KMS-11 (cell line): ENCODE data around the gene EDARADD.

ENCODE experiments used
- H2AFZ ChIP-seq: fragments of 200-600 bp; sonication (generic); 2 replicates; pipeline ENCODE4 v1.6.1; 2016; ENCODE audit warnings: antibody characterized with exemption, mixed run types, low read depth
- H3K27ac ChIP-seq: fragments of 200-600 bp; sonication (generic); 2 replicates; pipeline ENCODE4 v1.6.1; 2016; ENCODE audit warnings: mild to moderate bottlenecking, mixed run types
- H3K27me3 ChIP-seq: fragments of 200-600 bp; sonication (generic); 2 replicates; pipeline ENCODE4 v1.6.1; 2017; ENCODE audit warnings: mild to moderate bottlenecking, low read depth, mixed run types, moderate library complexity; ENCODE audit not compliant: insufficient read depth
- H3K36me3 ChIP-seq: fragments of 200-600 bp; sonication (generic); 2 replicates; pipeline ENCODE4 v1.6.1; 2017; ENCODE audit warnings: mild to moderate bottlenecking, mixed run types; ENCODE audit not compliant: insufficient read depth
- H3K4me1 ChIP-seq: fragments of 200-600 bp; sonication (generic); 2 replicates; pipeline ENCODE4 v1.6.1; 2016; ENCODE audit warnings: mild to moderate bottlenecking, low read depth, mixed run types; ENCODE audit not compliant: poor library complexity, severe bottlenecking
- H3K4me2 ChIP-seq: fragments of 200-600 bp; sonication (generic); 2 replicates; pipeline ENCODE4 v1.7.0; 2016; ENCODE audit warnings: mild to moderate bottlenecking, mixed run types
- H3K4me3 ChIP-seq: fragments of 200-600 bp; sonication (generic); IDR thresholded peaks from 2 replicates; pipeline ENCODE4 v1.6.1; 2017; ENCODE audit warnings: low read depth, low read length, mixed read lengths; ENCODE audit not compliant: insufficient read depth
- H3K79me2 ChIP-seq: fragments of 200-600 bp; sonication (generic); 2 replicates; pipeline ENCODE4 v1.6.1; 2016; ENCODE audit warnings: low read depth, mixed run types; ENCODE audit not compliant: insufficient read depth
- H3K9ac ChIP-seq: fragments of 200-600 bp; sonication (generic); 2 replicates; pipeline ENCODE4 v1.6.1; 2016; ENCODE audit warnings: mild to moderate bottlenecking, mixed run types
- H4K20me1 ChIP-seq: fragments of 200-600 bp; sonication (generic); 2 replicates; pipeline ENCODE4 v1.6.1; 2016; ENCODE audit warnings: mild to moderate bottlenecking, mixed run types; ENCODE audit not compliant: insufficient read depth
- CTCF ChIP-seq: fragments of 200-600 bp; sonication (generic); conservative IDR thresholded peaks from 2 replicates; pipeline ENCODE4 v1.6.1; 2017; ENCODE audit warnings: low read depth, mild to moderate bottlenecking, antibody characterized with exemption, low read length, moderate library complexity, mixed read lengths

EDARADD gene

GRCh38 chr1:236395230-236395946 is 1.3 kb downstream of the EDARADD start:
- Histone ChIP-seq H3K79me2 (no peaks in the 10 kb centered on the region), H3K27me3 (no peaks in the 10 kb centered on the region), H3K4me3 (no peak overlapping the region), H3K36me3 (no peaks in the 10 kb centered on the region), H3K27ac (no peak overlapping the region), H3K9ac (no peak overlapping the region), H2AFZ (no peak overlapping the region), H4K20me1 (no peaks in the 10 kb centered on the region), H3K4me2 (no peak overlapping the region), H3K4me1 (no peaks in the 10 kb centered on the region)
- no peak for TF ChIP-seq CTCF

GRCh38 chr1:236395947-236396664 is 2.0 kb downstream of the EDARADD start:
- no peak overlapping the region for H3K4me3 ChIP-seq
- H3K27ac ChIP-seq: no peak overlapping the region
- H3K27me3 ChIP-seq: no peaks in the 10 kb centered on the region
- no peaks in the 10 kb centered on the region for H3K4me1 ChIP-seq
- no peaks in the 10 kb centered on the region for H4K20me1 ChIP-seq
- no peak overlapping the region for H3K4me2 ChIP-seq
- no peak overlapping the region for H3K9ac ChIP-seq
- TF ChIP-seq CTCF: no peak
- no peaks in the 10 kb centered on the region for H3K79me2 ChIP-seq
- H3K36me3 ChIP-seq: no peaks in the 10 kb centered on the region
- no peak overlapping the region for H2AFZ ChIP-seq

- Histone ChIP-seq H3K4me1 (no peaks in the 10 kb centered on the region), H3K9ac (no peak overlapping the region), H3K27ac (no peak overlapping the region), H3K4me3 (no peak overlapping the region), H4K20me1 (no peaks in the 10 kb centered on the region), H3K27me3 (no peaks in the 10 kb centered on the region), H3K79me2 (no peaks in the 10 kb centered on the region), H3K36me3 (no peaks in the 10 kb centered on the region), H2AFZ (no peak overlapping the region), H3K4me2 (no peak overlapping the region)
- no peak for TF ChIP-seq CTCF
Observed at GRCh38 chr1:236396665-236397043, 2.6 kb downstream of the EDARADD start.

- Histone ChIP-seq H3K27me3 (no peaks in the 10 kb centered on the region), H4K20me1 (no peaks in the 10 kb centered on the region), H3K9ac (no peak overlapping the region), H3K4me1 (no peaks in the 10 kb centered on the region), H3K79me2 (no peaks in the 10 kb centered on the region), H3K27ac (no peak overlapping the region), H2AFZ (no peak overlapping the region), H3K36me3 (no peaks in the 10 kb centered on the region), H3K4me3 (no peak overlapping the region), H3K4me2 (no peak overlapping the region)
- TF ChIP-seq CTCF: no peak
Observed at GRCh38 chr1:236397173-236397759, 3.2 kb downstream of the EDARADD start.
